Activated CD4-positive, alpha-beta T cell treated with anti-CD3 and anti-CD28 coated beads, Interleukin-2, amount 50 U/mL, for 16 hours (primary cell): ENCODE measurements around the gene MRGPRX1.
"Not testable (repeated sequence)": the region's sequence is repeated elsewhere in the genome, so short reads cannot be mapped to it uniquely, and the experiment has no call there.

Experiments used
- DNase-seq: peaks from one replicate; pipeline ENCODE4 v3.0.0-alpha.2; 2020

Gene MRGPRX1

GRCh38 chr11:18939314-18939713 lies at the start of gene MRGPRX1:
Gene MRGPRX1, minus strand, starts transcription at chr11:18939414. Its CDS starts 4,630 bp downstream, at chr11:18934784.
- DNase-seq = no peak

DNA sequence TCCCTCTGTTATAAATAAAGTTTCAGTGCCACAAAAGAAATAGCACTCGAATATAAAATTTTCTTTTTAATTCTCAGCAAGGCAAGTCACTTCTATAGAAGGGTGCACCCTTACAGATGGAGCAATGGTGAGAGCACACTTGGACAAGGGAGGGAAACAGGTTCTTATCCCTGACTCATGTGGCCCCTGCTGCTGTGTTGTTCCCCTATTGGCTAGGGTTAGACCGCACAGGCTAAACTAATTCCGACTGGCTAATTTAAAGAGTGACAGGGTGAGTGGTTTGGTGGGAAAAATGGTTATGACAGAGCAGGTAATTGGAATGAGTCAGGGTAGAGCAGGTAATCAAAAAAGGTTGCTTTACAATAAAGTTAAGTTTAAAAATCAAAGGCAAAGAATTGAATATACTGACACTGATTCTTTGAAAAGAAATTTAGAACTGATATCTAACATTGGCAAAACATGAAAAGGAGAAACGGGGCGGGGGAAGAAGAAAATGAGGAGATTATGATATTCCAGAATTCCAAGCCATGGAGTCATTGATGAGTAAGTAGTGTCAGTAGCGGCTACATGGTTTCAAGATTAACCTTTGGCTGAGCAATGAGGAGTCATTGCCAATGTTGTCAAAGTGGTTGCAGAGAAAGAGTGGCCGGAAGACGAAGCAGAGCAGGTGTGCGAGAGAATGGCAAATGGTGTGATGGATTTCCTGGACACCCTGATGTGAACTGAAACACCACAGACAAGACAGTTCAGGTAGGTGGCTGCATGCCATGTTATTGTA lies 48.4 kb upstream of the MRGPRX1 start:
- no peak for DNase-seq

DNA sequence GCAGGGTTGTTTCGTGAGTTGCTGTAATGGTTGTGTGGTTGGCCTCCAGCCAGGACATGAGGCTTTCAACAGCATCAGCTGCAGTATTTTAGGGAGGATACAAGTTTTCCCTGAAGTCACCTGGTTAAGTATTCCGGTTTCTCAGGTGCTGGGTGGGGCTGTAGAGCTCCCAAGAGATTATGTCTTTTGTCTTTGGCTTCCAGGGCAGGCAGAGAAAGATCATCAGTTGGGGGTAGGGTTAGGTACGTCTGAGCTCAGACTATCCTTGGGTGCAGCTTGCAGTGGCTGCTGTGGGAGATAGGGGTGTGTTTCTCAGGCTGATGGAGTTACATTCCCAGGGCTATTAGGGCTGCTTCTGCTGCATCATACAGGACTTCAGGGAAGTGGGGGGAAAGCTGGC lies 47.5 kb upstream of the MRGPRX1 start:
- DNase-seq = no peak

GRCh38 chr11:18981897-18982296 lies 42.7 kb upstream of the MRGPRX1 start:
- DNase-seq = no peak

DNA sequence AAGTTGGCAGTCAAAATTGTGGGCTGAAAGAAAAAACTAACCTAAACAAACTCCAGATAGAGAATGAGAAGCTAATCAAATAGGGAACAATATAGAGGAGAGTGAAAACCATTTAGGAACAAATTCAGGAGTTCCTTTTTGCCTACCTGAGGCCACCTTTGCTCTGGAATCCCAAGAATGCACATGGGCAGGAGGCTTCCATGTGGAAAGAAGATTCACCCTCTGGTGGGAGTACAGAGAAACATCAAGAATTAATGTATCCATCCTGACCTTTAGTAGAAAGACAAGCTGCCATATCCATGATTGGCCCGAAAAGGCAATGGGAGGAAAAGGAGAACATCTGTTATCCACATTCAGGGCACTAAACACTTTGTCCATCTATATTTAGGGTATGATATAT lies 35.0 kb upstream of the MRGPRX1 start:
- DNase-seq = no peak

GRCh38 chr11:18972336-18972735 lies 33.1 kb upstream of the MRGPRX1 start:
- DNase-seq = no peak

GRCh38 chr11:18969720-18970119 lies 30.5 kb upstream of the MRGPRX1 start:
- no peak for DNase-seq

- DNase-seq = no peak
Observed at GRCh38 chr11:18958221-18958910, 19.2 kb upstream of the MRGPRX1 start.

DNA sequence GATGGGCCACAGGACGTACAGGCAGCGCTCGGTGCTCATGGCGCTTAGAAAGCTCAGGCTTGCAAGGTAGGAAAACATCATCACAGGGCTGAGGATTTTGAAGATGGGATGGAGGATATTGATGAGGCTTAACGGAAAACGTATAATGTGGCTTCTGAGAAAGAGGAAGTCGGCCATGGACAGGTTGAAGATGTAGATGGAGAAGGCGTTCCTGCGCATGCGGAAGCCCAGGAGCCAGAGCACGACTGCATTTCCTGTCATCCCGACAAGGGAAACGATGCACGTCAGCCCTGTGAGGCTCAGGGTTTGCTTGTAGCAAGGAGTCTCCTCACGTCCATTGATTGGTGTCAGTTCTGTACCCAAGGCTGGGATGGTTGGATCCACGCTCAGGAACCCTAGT lies 17.4 kb upstream of the MRGPRX1 start:
- DNase-seq = no peak

- no peak for DNase-seq
Observed at GRCh38 chr11:18936002-18936673, 3.1 kb downstream of the MRGPRX1 start.

DNA sequence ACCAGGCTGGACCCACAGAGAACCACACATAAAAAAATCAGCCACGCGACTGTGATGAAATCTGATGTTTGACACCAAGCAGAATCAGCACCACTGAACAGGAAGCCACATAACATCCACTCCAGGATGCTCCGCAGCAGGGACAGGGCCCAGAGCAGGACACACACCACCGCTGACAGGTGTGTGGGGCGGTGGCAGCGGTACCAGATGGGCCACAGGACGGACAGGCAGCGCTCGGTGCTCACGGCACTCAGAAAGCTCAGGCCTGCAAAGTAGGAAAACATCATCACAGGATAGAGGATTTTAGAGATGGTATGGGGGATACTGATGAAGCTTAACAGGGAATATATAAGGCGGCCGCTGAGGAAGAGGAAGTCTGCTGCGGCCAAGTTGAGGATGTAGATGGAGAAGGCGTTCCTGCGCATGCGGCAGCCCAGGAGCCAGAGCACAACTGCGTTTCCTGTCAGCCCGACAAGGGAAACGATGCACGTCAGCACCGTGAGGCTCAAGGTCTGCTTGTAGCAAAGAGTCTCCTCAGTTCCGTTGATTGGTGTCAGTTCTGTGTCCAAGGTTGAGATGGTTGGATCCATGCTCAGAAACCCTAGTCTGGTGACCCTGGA lies 4.9 kb downstream of the MRGPRX1 start:
- DNase-seq = no peak

DNA sequence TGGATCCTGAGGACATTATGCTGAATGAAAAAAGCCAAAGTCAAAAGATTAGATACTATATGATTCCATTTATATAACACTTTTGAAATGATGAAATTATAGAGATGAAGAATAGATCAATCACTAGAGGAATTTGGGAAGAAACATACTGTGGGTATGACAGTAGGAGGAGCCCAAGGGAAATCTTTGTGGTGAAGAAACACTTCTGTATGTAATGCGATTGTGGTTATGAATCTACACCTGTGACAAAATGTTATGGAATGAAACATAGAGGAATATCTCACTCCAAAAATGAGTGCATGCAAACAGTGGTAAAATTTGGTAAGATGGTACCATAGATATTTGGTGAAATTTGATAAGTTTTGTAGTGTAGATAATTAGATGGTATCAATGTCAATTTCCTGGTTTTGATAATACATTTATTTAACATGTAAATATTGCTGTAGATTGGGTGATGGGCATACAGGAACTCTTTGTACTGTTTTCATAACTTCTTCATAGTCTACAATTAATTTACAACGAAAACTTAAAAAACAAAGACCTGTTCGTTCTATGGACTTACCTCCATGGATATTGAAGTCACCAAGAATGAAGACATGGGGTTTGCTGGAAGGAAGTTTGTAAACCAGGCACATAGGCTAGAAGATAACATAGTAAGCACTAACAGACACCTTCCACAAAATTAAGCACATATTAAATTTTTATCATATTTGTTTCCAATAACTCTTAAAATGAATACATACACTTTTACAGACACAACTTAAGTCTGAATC lies 11.5 kb downstream of the MRGPRX1 start:
- no peak for DNase-seq

DNA sequence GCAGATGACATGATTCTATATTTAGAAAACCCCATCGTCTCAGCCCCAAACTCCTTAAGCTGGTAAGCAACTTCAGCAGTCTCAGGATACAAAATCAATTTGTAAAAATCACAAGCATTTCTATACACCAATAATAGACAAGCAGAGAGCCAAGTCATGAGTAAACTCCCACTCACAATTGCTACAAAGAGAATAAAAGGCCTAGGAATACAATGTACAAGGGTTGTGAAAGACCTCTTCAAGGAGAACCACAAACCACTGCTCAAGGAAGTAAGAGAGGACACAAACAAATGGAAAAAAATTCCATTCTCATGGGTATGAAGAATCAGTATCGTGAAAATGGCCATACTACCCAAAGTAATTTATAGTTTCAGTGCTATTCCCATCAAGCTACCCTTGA lies 13.8 kb downstream of the MRGPRX1 start:
- not testable (repeated sequence) for DNase-seq

DNA sequence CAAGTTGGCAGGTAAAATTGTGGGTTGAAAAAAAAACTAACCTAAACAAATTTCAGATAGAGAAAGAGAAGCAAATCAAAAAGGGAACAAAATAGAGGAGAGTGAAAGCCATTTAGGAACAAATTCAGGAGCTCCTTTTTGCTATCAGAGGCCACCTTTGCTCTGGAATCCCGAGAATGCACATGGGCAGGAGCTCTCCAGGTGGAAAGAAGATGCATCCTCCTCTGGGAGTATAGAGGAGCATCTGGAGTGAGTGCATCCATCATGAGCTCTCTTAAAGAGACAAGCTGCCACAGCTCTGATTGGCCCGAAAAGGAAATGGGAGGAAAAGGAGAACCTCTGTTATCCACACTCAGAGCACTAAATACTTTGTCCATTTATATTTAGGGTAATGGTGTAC lies 26.3 kb downstream of the MRGPRX1 start:
- DNase-seq = no peak

DNA sequence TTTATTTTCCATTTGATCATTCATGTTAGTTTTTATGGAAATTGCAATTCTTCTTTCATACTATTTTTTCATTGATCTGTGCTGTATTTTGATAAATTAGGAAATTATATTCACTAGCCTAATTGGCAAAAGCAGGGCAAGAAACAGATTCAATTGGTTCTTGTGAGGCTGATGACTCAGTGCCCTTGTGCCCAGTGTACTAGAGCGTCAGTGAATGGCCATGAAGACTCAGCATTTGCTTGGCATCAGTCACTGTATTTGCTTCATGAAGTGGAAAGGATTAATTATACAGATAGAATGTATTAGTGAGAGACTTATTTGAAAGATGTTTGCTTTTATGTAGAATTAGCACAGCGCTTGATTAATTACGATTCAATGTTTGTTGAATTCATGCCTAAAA lies 31.8 kb downstream of the MRGPRX1 start:
- DNase-seq = no peak

GRCh38 chr11:18900637-18901036 lies 38.6 kb downstream of the MRGPRX1 start:
- not testable (repeated sequence) for DNase-seq

DNA sequence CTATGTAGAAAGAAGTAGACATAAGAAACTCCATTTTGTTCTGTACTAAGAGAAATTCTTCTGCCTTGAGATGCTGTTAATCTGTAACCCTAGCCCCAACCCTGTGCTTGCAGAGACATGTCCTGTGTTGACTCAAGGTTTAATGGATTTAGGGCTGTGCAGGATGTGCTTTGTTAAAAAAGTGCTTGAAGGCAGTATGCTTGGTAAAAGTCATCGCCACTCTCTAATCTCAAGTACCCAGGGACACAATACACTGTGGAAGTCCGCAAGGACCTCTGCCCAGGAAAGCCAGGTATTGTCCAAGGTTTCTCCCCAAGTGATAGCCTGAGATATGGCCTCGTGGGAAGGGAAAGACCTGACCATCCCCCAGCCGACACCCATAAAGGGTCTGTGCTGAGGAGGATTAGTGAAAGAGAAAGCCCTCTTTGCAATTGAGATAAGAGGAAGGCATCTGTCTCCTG lies 39.0 kb downstream of the MRGPRX1 start:
- not testable (repeated sequence) for DNase-seq

GRCh38 chr11:18891712-18892111 lies 47.5 kb downstream of the MRGPRX1 start:
- DNase-seq = not testable (repeated sequence)

DNA sequence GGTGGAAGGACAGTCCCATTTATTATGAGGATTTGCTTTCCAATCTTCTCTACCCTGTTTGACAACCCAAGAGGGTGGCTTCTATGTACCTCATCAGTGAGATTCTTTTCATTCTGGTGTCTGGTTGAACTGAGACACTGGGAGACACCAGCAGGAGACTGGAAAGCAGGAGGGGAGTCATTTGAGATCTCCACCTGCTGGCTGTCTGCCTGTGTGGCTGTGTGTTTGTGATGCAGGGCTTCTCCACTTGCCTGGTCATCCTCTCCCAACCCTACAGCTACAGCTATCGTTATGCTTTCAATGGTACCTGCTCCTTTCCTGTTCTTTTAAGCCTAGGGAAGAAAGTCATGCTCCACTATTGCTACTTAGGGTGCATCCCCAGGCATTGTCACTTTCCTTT lies 48.6 kb downstream of the MRGPRX1 start:
- no peak for DNase-seq
